Fibroblast of gingiva (primary cell): ENCODE data around the gene PTPRG.

Source experiments
- DNase-seq: peaks from one replicate; pipeline ENCODE4 v3.0.0-alpha.2; 2011; ENCODE audit warnings: low read depth

The PTPRG gene

DNA sequence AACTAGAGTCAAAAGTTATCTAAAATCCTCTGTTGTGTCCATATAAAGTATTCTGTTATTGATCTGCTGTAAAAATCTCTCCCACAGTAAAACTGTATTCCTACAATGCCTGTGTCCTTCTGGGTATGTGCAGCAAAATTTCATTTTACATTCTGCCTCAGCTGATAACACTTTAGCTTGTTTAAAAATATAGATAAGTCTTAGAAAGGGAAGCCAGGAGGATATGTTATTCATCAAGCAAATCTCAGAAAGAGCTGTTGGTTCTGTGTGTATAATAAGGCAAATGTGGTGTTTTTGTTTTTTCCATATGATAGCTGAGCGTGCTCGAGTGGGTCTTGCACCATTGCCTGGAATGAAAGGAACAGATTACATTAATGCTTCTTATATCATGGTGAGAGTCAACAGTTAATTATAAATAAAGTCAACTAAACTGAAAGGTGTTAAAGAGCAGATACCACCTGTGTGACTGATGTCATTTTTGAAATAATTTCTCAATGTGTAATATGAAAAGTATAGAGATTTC, 715.3 kb downstream of the PTPRG start:
- DNase-seq, result no peak

DNA sequence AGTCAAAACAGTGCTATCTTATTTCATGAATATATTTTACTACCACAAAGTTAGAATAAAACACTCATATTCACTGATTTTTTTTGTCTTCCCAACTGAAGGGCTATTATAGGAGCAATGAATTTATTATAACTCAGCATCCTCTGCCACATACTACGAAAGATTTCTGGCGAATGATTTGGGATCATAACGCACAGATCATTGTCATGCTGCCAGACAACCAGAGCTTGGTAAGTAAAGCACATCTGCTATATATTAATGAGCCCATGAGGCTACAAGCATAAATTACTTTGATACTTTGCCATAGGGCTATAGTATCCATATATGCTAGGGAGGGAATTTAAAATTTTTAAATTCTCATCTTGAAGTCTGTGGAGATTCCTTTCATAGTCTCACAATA, 716.1 kb downstream of the PTPRG start:
- DNase-seq, result peak; percentile 29

DNA sequence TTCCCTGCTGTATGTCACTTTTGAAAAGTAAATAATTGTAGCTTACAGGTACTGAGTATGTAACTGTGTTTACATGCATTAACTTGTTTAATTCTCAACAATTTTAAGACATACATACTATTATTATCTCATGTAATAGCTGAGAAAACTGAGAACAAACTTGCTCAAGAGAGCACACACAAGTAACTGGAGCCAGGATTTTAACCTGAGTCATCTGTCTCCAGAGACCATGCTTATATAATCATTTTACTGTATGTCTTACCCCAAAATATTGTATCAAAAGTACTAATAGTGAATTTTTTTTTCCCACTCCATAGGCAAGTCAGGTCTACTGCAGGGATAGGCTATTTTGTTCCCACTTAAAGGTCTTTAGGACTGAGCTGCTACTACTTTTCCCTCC, 716.6 kb downstream of the PTPRG start:
- no peak for DNase-seq

- DNase-seq, result no peak
Observed at GRCh38 chr3:62281726-62282125, 720.4 kb downstream of the PTPRG start.

- no peak for DNase-seq
Observed at GRCh38 chr3:62284442-62284841, 723.1 kb downstream of the PTPRG start.

GRCh38 chr3:62287392-62287927, 726.1 kb downstream of the PTPRG start:
- DNase-seq, result no peak

DNA sequence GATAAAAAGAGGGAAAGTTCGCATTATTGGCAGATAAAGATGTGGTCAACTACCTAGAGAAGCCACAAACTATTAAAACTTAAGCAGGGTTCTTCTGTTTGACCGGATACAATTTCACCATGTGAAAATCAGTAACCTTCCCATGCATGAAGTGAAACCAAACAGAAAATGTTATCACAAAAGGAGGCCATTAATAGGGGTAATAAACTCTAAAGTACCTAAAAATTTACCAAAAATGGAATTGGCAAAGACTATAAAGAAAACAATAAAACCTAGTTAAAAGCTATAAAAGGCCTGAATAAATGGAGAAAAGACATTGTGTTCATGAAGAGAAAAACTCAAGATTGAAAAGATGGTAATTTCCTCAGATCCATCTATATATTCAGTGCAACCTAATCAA, 728.6 kb downstream of the PTPRG start:
- no peak for DNase-seq

DNA sequence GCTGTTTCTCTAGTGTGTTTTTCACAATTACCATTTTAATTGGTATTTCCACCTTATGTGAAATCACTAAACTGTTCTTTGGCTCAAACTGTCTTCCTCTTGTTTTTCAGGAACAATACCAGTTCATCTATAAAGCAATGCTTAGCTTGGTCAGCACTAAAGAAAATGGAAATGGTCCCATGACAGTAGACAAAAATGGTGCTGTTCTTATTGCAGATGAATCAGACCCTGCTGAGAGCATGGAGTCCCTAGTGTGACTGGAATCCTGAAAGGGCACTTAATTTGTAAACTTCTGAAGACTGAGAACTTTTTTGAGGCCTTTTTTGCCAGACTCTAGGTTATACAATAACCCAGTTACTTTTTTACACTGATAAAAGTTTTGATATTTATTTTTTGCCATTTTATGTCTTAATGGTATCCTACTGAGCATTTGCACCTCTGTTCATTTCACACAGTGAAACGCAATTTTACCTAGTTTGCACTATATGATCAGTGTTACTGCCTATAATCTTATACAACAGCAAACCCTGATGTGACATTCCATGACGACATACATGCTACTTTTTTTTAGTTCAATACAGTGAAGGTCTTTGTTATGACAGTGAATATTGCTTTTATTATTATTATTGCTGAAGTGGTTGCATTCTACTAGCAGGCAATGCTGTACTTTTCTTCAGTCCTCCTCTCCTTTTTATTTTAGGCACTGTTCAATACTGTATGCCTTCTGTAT, 731.8 kb downstream of the PTPRG start:
- DNase-seq, result no peak

GRCh38 chr3:62295571-62295970, 734.2 kb downstream of the PTPRG start:
- no peak for DNase-seq

DNA sequence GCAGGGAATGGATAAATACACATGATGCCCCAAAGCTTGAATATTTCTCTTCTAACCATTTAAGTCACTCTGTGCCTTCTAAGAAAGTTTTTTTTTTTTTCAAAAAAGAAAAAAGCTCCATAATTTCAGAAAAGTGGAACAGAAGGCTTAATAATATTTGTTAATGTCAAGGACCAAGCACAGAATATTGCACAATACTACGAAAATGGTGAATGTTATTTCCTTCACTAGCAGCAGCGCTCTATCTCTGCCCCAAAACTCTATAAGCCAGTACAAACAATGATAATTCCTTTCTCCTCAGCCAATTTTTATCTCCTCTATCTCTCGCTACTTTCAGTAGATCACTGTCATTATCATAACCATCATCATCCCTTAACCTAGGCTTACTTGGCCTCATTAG, 739.2 kb downstream of the PTPRG start:
- DNase-seq, result no peak

- DNase-seq, result no peak
Observed at GRCh38 chr3:62312201-62312600, 750.8 kb downstream of the PTPRG start.

- DNase-seq, result no peak
Observed at GRCh38 chr3:62316525-62316924, 755.2 kb downstream of the PTPRG start.

- DNase-seq, result no peak
Observed at GRCh38 chr3:62318365-62318751, 757.0 kb downstream of the PTPRG start.

- peak; percentile 81 for DNase-seq
Observed at GRCh38 chr3:62318752-62319569, 757.6 kb downstream of the PTPRG start.

DNA sequence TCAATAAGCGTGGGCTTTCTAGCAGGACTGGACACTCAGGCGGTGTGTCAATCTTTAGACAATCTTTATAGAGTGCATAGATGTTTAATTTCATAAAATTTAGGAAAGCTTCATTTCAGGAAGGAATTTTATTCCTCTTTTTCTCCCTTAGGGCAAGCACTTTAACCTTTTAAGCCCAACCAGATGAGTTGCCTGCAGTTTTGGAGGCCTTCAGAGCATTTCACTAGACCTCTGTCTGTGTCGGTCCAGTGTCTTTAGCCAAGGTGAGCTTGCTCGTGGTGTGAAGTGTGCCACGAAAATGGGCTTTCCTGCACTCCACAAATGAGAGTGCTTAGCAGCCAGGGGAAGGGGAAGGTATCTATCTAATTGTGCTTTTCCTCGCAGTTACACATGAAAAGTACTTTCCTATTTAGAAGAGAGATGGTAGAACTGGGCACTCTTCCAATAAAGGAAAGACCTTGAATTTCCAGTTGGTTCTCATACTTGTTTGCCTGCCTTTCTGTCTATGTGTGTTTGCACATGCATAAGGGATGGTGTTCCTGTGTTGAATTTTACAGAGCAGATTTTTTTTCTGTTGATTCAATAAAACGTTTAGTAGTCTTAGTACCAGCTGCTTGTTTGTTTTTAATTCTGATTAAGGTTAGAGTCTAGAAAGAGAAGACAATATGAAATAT, 758.3 kb downstream of the PTPRG start:
- DNase-seq, result no peak

DNA sequence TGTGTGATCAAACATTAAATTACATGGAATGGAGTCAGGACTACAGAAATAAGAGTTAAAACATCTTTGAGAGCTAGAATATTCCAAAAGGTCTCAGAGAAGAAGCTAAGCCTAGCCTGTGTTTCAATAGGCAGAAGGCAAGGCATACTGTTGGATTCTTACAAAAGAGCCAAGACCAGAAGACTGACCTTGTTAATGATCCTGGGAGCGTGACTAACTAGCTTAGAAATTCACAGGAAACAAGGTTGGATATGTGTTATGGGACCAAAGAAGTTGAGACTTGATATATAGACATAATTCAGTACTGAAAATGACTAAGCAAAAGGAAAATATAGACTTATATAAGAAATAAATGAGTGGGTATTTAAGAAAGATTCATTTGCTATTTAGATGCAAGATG, 761.9 kb downstream of the PTPRG start:
- DNase-seq, result no peak

- DNase-seq, result no peak
Observed at GRCh38 chr3:62325896-62326295, 764.5 kb downstream of the PTPRG start.

- no peak for DNase-seq
Observed at GRCh38 chr3:62329971-62330370, 768.6 kb downstream of the PTPRG start.

DNA sequence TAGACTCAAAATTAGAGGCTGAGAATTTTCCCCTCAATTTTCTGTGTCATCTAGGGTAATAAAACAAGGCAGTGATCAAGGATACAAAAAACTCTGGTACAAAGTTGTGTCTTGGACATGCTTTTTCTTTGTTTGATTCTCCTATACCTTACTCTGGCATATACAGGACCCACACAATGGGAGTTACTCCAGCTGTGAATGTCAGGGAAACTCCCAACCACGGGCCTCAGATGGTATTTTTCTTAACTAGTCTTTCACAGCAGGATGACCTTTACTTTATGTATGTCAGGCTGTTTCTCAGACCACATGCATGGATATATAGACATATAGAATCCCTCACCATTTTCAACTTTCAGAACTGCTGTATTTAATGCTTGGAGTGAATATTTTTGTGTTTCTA, 770.6 kb downstream of the PTPRG start:
- DNase-seq, result no peak

DNA sequence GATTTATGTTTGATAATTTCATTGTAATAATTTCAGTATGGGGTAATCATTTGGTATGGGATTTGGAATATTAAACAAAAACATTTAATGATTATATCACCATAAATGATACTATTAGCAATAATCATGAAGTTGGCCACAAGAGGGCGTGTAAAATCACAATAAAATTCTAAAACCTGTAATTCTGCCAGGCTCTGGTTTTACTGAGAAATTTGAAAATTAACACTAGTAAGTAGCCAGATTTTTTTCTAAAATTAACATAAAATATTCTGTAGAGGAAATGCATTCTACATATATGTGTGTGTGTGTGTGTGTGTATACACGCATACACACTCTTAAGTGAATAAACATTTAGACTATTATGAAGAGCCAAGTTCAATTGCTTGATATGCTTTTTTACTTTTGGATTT, 771.5 kb downstream of the PTPRG start:
- DNase-seq, result no peak

DNA sequence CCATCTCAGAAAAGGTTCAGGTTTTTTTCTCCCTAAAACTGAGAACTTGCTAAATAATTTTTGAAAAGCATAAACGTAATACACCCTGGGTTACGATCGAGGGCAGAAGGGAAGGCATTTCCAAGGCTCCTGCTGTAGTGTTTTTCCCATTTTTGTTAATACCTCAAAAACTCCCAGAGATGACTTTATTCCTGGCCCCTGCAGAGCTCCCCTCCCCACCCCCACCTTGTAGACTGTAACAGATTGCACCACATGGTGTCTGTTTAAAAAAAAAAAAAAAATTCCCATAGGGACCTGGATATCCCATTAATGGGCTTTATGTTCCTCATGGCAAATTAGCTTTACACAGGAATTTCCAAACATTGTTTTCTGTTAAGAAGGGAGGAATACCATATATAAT, 773.8 kb downstream of the PTPRG start:
- no peak for DNase-seq

- no peak for DNase-seq
Observed at GRCh38 chr3:62343755-62344154, 782.4 kb downstream of the PTPRG start.
